ENCODE data around the gene OR2A7.
"Not testable (repeated sequence)": the region's sequence is repeated elsewhere in the genome, so short reads cannot be mapped to it uniquely, and the experiment has no call there.

- TF ChIP-seq CTCF, POLR2A (IDR thresholded peaks at IDR 0.05): not testable (repeated sequence)
Measured at GRCh38 chr7:144217200-144217599, 47.4 kb downstream of the OR2A7 start.
